ENCODE measurements around the gene SLC51B. TPM values are rescaled to one million over a fixed set of nuclear protein-coding genes. Genes with fewer than 3 reads are reported as not detected.
"Not testable (repeated sequence)": the region's sequence is repeated elsewhere in the genome, so short reads cannot be mapped to it uniquely, and the experiment has no call there.

SLC51B gene
- polyA plus RNA-seq, 4 donors, result 8.5 to 11.7 (median 9.9) TPM

GRCh38 chr15:65062726-65063125 is 17.5 kb downstream of the SLC51B start:
- no peak for DNase-seq (ENCODE audit: low read depth in 4 of 4, low spot score in 2 of 4)

GRCh38 chr15:65066001-65066634 is 20.9 kb downstream of the SLC51B start:
- DNase-seq (ENCODE audit: low read depth in 4 of 4, low spot score in 2 of 4), result no peak

DNA sequence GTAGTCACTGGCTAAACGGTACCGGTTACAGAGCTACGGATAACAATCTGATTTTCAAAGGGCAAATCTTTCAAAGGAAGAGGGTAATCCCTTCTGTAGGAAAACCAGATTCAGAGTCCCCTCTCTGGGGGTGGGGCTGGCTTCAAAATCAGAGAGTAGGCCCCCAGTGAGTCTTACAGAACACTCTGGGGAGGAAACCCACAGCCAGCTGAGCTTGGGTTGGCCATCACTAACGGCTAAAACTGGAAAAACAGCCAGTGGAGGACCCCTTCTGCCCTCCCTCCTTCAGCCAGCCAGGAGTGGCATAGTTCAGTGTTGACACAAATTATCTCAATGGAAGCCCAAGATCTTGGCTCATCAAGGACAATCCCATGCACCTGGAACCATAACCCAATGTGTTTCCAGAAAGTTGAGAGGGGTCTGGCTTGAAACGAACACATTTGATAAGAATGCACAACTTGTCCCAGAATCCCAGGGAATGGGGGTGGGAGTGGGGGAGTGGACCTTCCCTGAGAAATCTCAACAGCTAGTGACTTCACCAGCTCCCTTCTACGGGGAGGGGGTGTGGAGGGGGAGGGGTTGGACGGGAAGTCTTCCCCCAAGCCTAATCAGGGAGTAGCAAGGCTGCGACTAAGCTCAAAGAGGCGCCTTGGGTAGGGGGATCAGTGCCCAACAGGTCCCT is 21.6 kb downstream of the SLC51B start:
- no peak for DNase-seq (ENCODE audit: low read depth in 4 of 4, low spot score in 2 of 4)

DNA sequence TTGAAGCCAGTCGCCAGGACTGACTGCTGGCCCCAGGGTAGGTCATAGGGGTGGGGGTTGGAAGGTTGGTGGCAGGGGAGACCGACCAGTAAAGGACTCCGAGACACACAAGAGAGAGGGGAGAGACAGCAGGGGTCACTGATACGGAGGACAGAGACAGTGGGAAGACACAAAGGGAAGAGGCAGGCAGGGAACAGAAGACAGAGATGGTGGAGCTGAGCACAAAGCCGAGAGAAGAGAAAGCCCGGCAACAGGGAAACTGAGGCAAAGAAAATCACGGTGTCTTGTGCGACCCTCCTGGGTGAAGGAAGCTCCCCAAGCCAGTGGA is 22.1 kb downstream of the SLC51B start:
- no peak for DNase-seq (ENCODE audit: low read depth in 4 of 4, low spot score in 2 of 4)

DNA sequence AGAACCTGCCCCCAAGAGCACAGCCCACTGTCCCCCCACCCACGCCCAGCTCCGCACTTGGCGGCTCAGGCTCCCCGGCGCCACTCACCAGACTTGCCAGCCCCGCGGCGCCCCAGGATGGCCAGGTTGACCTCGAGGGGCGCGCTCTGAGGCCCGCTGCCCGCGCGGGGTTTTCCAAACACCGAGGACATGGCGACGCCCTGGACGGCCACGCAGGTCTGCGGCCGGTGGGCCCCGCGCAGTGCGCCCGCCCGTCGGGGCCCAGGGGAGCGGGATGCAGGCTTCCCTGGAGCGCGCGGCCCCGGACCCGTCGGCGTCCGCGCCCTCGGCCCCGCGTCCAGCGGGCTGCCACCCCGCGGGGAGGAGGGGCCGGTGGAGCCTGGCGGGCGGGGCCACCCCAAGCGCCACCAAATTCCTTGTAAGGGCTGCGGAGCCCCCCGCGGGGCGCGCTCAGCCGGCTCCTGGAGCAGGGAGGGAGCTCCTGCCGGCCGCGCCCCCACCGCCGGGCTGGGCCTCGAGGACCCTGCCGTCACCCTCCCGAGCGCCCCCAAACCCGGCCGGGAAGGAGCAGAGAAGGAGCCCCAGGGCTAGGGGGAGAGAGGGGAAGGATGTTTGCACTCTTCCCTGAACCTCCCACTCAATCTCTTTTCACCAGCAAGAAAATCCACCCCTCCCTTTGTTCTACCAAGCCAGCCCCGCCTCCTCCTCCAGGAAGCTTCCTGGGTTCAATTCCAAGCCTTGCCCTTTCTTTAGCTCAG is 22.6 kb downstream of the SLC51B start, which contains the start of gene RASL12:
Gene RASL12, minus strand, starts transcription at position 347 of the 758 bp plus-strand sequence. Its CDS starts 156 bp downstream, at position 191.
- no peak for DNase-seq (ENCODE audit: low read depth in 4 of 4, low spot score in 2 of 4)

DNA sequence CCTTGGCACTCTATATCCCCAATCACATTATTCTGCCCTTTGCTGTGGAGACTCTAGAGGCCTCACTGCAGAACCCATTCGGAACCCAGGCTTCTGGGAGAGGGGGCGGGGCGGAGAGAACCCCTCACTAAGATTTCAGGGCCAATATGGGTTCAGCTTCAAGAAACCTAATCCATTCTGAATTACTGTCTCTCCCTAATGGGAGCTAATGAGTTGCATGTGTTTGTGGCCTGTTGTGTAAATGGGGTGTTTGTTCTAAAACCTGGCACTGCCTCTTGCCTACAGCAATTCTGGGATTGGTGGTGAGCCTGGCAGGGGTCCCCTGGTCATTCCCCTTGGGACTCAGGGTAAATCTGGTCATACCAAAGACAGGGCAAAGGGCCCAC is 23.2 kb downstream of the SLC51B start:
- DNase-seq (ENCODE audit: low read depth in 4 of 4, low spot score in 2 of 4), result no peak

GRCh38 chr15:65069179-65069578 is 24.0 kb downstream of the SLC51B start:
- DNase-seq (ENCODE audit: low read depth in 4 of 4, low spot score in 2 of 4), result no peak

- no peak for DNase-seq (ENCODE audit: low read depth in 4 of 4, low spot score in 2 of 4)
Observed at GRCh38 chr15:65069779-65070546, 24.8 kb downstream of the SLC51B start.

- DNase-seq (ENCODE audit: low read depth in 4 of 4, low spot score in 2 of 4), result no peak
Observed at GRCh38 chr15:65071381-65071811, 26.2 kb downstream of the SLC51B start.

DNA sequence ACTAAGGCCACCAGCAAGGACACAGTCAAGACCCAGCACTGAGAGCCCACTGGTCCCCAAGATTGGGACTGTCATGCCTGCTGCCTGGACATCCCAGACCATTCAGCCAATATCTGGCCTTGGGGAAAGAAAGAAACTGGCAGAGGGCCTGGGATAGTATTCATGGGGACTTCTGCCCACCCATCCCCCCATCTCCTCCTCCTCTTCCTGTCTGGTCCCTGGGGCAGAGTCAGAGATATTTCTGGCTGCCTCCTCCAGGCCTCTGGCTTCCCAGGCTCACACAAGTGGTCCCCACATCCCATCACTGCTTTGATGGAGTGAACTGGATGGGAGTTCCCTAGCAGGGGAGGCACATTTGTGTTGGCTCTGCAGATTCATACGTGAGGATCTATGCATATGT is 26.8 kb downstream of the SLC51B start:
- no peak for DNase-seq (ENCODE audit: low read depth in 4 of 4, low spot score in 2 of 4)

- no peak for DNase-seq (ENCODE audit: low read depth in 4 of 4, low spot score in 2 of 4)
Observed at GRCh38 chr15:65072617-65073016, 27.4 kb downstream of the SLC51B start.

DNA sequence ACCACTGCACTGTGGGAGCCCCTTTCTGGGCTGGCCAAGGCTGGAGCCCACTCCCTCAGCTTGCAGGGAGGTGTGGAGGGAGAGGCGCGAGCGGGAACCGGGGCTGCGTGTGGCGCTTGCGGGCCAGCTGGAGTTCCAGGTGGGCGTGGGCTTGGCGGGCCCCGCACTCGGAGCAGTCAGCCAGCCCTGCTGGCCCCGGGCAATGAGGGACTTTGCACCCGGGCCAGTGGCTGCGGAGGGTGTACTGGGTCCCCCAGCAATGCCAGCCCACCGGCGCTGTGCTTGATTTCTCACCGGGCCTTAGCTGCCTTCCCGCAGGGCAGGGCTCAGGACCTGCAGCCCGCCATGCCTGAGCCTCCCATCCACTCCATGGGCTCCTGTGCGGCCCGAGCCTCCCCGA is 29.8 kb downstream of the SLC51B start:
- DNase-seq (ENCODE audit: low read depth in 4 of 4, low spot score in 2 of 4), result not testable (repeated sequence)

DNA sequence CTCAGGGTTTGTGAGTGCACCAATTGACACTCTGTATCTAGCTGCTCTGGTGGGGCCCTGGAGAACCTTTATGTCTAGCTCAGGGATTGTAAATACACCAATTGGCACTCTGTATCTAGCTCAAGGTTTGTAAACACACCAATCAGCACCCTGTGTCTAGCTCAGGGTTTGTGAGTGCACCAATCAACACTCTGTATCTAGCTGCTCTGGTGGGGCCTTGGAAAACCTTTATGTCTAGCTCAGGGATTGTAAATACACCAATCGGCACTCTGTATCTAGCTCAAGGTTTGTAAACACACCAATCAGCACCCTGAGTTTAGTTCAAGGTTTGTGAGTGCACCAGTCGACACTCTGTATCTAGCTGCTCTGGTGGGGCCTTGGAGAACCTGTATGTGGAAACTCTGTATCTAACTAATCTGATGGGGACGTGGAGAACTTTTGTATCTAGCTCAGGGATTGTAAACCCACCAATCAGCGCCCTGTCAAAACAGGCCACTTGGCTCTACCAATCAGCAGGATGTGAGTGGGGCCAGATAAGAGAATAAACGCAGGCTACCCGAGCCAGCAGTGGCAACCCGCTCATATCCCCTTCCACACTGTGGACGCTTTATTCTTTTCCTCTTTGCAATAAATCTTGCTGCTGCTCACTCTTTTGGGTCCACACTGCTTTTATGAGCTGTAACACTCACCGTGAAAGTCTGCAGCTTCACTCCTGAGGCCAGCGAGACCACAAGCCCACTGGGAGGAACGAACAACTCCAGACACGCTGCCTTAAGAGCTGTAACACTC is 30.6 kb downstream of the SLC51B start:
- not testable (repeated sequence) for DNase-seq (ENCODE audit: low read depth in 4 of 4, low spot score in 2 of 4)

DNA sequence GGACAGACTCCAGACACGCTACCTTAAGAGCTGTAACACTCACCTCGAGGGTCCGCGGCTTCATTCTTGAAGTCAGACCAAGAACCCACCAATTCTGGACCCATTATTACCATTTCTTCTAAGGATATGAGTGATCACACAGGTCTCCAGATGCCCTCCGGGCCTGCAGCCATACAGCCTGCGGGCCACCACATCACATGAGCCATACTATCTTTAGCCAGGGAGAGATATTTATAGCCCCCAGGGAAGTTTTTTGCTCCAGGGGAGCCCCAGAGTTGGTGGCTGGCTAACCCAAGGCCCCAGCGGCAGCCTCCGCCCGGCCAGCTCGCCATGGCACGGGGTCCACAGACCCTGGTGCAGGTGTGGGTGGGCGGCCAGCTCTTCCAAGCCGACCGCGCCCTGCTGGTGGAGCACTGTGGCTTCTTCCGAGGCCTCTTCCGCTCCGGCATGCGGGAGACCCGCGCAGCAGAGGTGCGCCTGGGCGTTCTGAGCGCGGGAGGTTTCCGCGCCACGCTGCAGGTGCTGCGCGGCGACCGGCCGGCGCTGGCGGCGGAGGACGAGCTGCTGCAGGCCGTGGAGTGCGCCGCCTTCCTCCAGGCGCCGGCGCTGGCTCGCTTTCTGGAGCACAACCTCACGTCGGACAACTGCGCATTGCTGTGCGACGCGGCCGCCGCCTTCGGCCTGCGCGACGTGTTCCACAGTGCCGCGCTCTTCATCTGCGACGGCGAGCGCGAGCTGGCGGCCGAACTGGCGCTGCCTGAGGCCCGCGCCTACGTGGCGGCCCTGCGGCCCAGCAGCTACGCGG is 31.5 kb downstream of the SLC51B start, which contains the start of gene KBTBD13:
Gene KBTBD13, plus strand, starts transcription at position 261 of the 805 bp plus-strand sequence. Its CDS starts 70 bp downstream, at position 331.
- DNase-seq (ENCODE audit: low read depth in 4 of 4, low spot score in 2 of 4), result no peak

GRCh38 chr15:65077291-65077980 is 32.2 kb downstream of the SLC51B start:
- no peak for DNase-seq (ENCODE audit: low read depth in 4 of 4, low spot score in 2 of 4)

GRCh38 chr15:65077981-65078352 is 32.8 kb downstream of the SLC51B start:
- DNase-seq (ENCODE audit: low read depth in 4 of 4, low spot score in 2 of 4), result no peak

DNA sequence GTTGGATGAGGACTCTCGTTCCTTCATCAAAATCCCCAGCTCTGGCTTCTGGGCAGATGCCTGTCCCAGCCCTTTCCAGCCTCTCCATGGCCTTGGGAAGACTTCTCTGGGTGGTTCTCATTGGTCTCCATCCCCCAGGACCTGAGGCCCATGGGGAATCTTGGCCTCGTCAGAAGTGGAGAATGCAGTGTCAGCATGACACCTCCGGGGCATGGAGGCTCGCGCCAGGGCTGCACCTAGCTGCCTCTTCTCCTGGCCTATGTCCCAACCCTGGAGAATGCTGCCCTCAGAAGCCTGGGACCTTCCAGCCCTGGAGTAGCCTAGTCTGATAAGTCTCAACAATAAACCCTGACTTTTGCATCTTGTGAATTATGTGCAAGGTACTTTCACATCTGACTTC is 34.4 kb downstream of the SLC51B start:
- DNase-seq (ENCODE audit: low read depth in 4 of 4, low spot score in 2 of 4), result no peak

DNA sequence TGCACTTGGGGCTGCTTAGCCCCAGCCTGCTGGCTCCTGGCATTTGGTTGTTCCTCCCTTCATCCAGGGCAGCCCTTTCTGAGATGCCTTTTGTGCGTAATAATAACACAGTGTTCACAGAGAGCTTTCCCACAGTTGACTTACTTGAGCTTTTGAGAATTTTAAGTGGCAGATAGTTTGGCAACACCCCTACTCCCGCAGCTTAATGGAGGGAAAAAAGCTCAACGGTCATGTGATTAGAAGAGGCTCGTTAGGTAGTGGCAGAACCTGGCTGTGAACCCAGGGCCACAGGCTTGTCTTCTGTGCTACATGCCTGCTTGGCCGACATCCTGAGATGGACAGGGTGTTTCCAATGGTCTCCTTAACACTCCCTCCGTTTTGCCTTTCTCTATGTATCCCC is 36.1 kb downstream of the SLC51B start:
- no peak for DNase-seq (ENCODE audit: low read depth in 4 of 4, low spot score in 2 of 4)

DNA sequence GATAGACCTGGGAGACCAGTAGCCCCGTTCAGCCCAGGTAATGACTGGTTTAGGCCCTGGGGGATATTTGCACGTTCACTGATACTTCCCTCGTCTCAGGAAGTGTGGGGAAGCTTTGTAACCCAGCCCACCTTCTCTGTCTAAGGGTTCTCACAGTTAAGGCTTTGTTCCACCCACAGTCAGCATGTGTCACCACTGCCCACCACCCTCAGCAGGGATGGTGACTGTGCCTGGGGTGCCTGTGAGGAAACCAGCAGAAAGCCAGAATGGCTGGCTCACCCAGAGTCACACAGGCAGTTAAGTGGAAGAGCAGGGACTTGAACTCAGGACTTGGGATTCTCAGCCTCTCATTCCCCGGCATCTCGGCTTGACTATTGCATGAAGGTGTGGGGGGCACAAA is 36.6 kb downstream of the SLC51B start:
- no peak for DNase-seq (ENCODE audit: low read depth in 4 of 4, low spot score in 2 of 4)

All from left renal cortex interstitium (tissue), 4 donors.